KBM-7 (cell line): ENCODE measurements around the gene GLIS1.

Source experiments
- DNase-seq: peaks from one replicate; pipeline ENCODE4 v3.0.0-alpha.2; 2015
- in situ Hi-C: fragments of 300-500 bp; cut with MboI; formaldehyde crosslinking; loops from 2 replicates; pipeline ENCODE4 v1.14.3; 2020; ENCODE audit warnings: low sequenced_read_pairs, low pct_unique_long_range_greater_than_20kb, mixed read lengths

Gene GLIS1

GRCh38 chr1:53629101-53629691, 109.8 kb downstream of the GLIS1 start:
- in situ Hi-C loops = no loop called here
- DNase-seq = no peak

GRCh38 chr1:53628286-53628955, 110.5 kb downstream of the GLIS1 start:
- in situ Hi-C loops = no loop called here
- DNase-seq = no peak

DNA sequence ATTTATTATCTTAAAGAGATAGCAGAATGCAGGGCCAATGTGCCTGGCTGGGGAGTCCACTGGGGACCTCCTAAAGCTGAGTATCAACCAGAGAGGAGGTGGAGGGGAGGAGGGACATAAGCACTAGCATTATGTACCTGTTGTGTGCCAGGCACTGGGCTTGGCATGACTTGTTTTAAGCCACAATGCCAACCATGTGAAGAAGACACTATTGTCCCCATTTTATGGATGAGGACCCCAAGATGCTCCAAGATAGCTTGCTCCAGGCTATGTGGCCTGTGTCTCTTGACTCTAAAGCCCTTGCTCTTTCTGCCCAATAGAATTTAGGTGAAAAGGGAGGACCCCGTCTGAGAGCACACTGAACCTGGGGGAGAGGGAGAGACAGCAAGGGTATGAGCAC, 111.3 kb downstream of the GLIS1 start:
- in situ Hi-C loops = no loop called here
- no peak for DNase-seq

- in situ Hi-C loops = no loop called here
Measured at GRCh38 chr1:53627031-53627430, 111.9 kb downstream of the GLIS1 start.

GRCh38 chr1:53626616-53627015, 112.3 kb downstream of the GLIS1 start:
- DNase-seq = no peak
- in situ Hi-C loops = no loop called here

More at GRCh38 chr1:53627031-53627430, 111.9 kb downstream of the GLIS1 start:
- no peak for DNase-seq

- DNase-seq = no peak
- in situ Hi-C loops = no loop called here
Measured at GRCh38 chr1:53625766-53626520, 113.0 kb downstream of the GLIS1 start.

DNA sequence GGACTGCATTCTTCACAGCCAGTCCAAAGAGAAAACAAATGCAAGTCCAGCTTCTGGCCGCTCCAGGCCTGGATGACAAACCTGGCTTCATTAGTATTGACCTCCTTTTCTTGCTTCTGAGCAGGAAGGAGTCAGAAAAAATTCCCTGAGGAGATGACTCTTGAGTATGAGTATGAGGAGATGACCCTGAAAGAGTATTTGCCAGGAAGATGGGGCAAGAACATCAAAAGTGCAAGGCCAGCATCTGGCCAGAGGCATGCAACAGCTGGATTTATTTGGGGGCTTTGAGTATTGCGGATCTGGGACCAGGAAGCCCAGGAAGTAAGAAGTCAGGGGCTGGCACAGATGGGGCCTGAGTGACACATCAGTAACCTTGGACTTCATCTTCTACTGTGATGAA, 113.9 kb downstream of the GLIS1 start:
- in situ Hi-C loops = no loop called here
- no peak for DNase-seq

DNA sequence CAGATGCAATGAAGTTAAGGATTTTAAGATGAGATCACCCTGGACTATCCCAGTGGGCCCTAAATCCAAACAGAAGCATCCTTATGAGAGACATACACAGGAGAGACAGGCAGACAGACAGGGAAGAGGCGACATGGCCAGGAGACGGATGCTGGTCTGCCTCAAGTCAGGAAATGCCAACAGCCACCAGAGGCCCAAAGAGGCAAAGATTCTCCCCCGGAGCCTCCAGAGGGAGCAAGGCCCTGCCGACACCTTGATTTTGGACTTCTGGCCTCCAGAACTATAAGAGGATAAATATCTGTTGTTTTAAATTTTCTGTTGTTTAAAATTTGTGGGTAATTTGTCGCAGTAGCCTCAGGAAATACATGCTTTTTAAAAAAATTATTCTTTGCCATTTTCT, 116.4 kb downstream of the GLIS1 start:
- no peak for DNase-seq
- in situ Hi-C loops = no loop called here

DNA sequence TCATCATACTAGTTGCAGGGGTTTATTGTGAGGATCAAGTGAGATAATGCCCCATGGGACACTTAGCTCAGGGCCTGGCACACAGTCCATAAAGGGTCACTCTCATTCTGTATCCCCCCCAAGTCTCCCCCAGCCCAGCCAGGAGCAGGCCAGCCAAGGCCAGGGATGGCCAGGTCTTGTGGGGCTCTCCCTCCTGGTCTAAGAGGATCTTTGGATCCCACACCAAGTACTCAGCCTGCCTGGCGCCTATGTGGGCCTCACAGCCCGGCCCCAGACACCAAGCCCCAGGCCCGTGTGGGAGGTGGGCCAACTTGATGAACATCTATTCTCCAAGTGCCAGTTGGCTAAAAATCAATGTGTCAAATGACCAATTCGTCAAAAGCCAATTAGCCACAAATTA, 117.8 kb downstream of the GLIS1 start:
- in situ Hi-C loops = no loop called here
- no peak for DNase-seq

- in situ Hi-C loops = no loop called here
- no peak for DNase-seq
Measured at GRCh38 chr1:53620061-53620855, 118.7 kb downstream of the GLIS1 start.

- in situ Hi-C loops = no loop called here
- no peak for DNase-seq
Measured at GRCh38 chr1:53619367-53620060, 119.5 kb downstream of the GLIS1 start.

DNA sequence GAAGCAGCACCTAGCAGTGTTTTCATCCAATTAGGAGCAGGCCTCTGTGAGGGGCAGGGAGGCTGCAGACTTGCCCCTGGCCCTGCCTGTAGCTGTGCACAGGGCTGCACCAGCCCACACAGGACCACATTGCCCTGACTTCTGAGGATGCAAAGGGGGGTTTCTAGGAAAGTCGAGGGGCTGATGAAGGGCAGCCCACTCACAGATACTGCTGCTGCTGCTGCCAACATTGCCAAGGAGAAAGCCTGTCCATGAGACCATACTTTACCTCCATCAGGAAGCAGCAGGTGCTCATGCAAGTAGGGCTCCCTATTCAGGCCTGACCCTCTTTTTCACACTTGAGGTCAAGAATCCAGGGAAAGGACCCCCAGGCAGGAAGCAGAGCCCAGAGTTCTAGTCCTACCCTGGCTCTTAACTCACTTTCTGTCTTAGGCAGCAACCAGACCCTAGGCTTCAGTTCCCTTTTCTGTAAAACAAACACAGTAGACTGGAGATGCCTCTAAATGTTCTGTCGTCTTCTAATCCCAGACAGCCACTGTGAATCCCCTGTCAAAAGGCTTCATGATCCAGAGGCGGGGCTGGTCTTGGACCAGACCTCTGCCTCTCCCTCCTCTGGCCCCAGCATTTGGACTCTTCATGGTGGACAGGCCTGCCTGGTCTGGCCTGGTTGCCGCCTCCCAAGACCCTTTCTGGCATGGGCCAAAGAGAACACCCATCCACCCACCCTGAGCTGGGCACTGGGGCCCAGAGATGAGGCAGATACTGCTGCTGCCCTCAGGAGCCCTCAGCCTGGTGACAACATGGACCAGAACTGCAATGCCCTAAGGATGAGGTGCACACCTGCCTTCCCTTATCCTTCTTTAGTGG, 120.2 kb downstream of the GLIS1 start:
- DNase-seq = no peak
- in situ Hi-C loops = no loop called here

- in situ Hi-C loops = no loop called here
- DNase-seq = no peak
Measured at GRCh38 chr1:53617851-53618499, 121.0 kb downstream of the GLIS1 start.

- in situ Hi-C loops = no loop called here
Measured at GRCh38 chr1:53617382-53617781, 121.6 kb downstream of the GLIS1 start.

GRCh38 chr1:53616927-53617326, 122.0 kb downstream of the GLIS1 start:
- in situ Hi-C loops = no loop called here
- DNase-seq = no peak

More at GRCh38 chr1:53617382-53617781, 121.6 kb downstream of the GLIS1 start:
- no peak for DNase-seq

- in situ Hi-C loops = no loop called here
- no peak for DNase-seq
Measured at GRCh38 chr1:53616511-53616910, 122.5 kb downstream of the GLIS1 start.

- in situ Hi-C loops = no loop called here
- DNase-seq = no peak
Measured at GRCh38 chr1:53615101-53615500, 123.9 kb downstream of the GLIS1 start.
